ES-I3 (cell line): ENCODE results near the gene FAM131B.

Experiments used
- H3K36me3 ChIP-seq: 2 replicates; pipeline ENCODE4 v1.6.1; 2013; ENCODE audit warnings: mild to moderate bottlenecking, low read length, control low read depth, moderate library complexity; ENCODE audit not compliant: insufficient read depth
- H3K4me1 ChIP-seq: 2 replicates; pipeline ENCODE4 v1.6.1; 2013; ENCODE audit warnings: mild to moderate bottlenecking, control low read depth, low read length; ENCODE audit not compliant: insufficient read depth
- H3K9ac ChIP-seq: 2 replicates; pipeline ENCODE4 v1.6.1; 2013; ENCODE audit warnings: low read depth, mild to moderate bottlenecking, low read length, moderate library complexity
- H3K9me3 ChIP-seq: 2 replicates; pipeline ENCODE4 v1.6.1; 2013; ENCODE audit warnings: mild to moderate bottlenecking, low read length, moderate library complexity; ENCODE audit not compliant: control insufficient read depth, insufficient read depth

FAM131B gene

GRCh38 chr7:143381427-143382125, 19.1 kb upstream of the FAM131B start:
- peaks cover 25% of the 10 kb centered on the region; the same call in 1 of the 2 replicates for H3K4me1 ChIP-seq
- no peaks in the 10 kb centered on the region for H3K9me3 ChIP-seq
- peak overlapping the region; percentile 95 for H3K9ac ChIP-seq
- H3K36me3 ChIP-seq = peaks cover 23% of the 10 kb centered on the region

- Histone ChIP-seq H3K4me1 (peaks cover 25% of the 10 kb centered on the region; the same call in 1 of the 2 replicates), H3K36me3 (peaks cover 23% of the 10 kb centered on the region), H3K9me3 (no peaks in the 10 kb centered on the region), H3K9ac (peak within 1 kb of the TSS; percentile 97)
Measured at GRCh38 chr7:143380646-143381426, 18.3 kb upstream of the FAM131B start, which contains the start of gene ZYX. Gene ZYX (plus strand): TSS chr7:143381345. CDS start chr7:143381572, 227 bp downstream.

GRCh38 chr7:143380260-143380645, 17.7 kb upstream of the FAM131B start:
- peak overlapping the region; percentile 97 for H3K9ac ChIP-seq
- peaks cover 28% of the 10 kb centered on the region for H3K4me1 ChIP-seq
- no peaks in the 10 kb centered on the region for H3K9me3 ChIP-seq
- H3K36me3 ChIP-seq = peaks cover 17% of the 10 kb centered on the region

GRCh38 chr7:143379611-143380259, 17.2 kb upstream of the FAM131B start:
- Histone ChIP-seq H3K36me3 (peaks cover 12% of the 10 kb centered on the region), H3K9ac (peak overlapping the region; percentile 97), H3K4me1 (peaks cover 23% of the 10 kb centered on the region), H3K9me3 (no peaks in the 10 kb centered on the region)

GRCh38 chr7:143376396-143376795, 13.9 kb upstream of the FAM131B start:
- Histone ChIP-seq H3K4me1 (peaks cover 22% of the 10 kb centered on the region), H3K9me3 (no peaks in the 10 kb centered on the region), H3K36me3 (no peaks in the 10 kb centered on the region), H3K9ac (no peak overlapping the region)

- Histone ChIP-seq H3K4me1 (peaks cover 27% of the 10 kb centered on the region), H3K9me3 (no peaks in the 10 kb centered on the region), H3K9ac (no peak overlapping the region), H3K36me3 (no peaks in the 10 kb centered on the region)
Measured at GRCh38 chr7:143375298-143376034, 13.0 kb upstream of the FAM131B start.

- Histone ChIP-seq H3K9me3 (no peaks in the 10 kb centered on the region), H3K9ac (no peak overlapping the region), H3K4me1 (peaks cover 36% of the 10 kb centered on the region)
Measured at GRCh38 chr7:143374561-143374960, 12.0 kb upstream of the FAM131B start.

GRCh38 chr7:143373255-143373794, 10.8 kb upstream of the FAM131B start:
- Histone ChIP-seq H3K9me3 (no peaks in the 10 kb centered on the region), H3K9ac (no peak overlapping the region), H3K4me1 (peaks cover 26% of the 10 kb centered on the region), H3K36me3 (no peaks in the 10 kb centered on the region)

More at GRCh38 chr7:143374561-143374960, 12.0 kb upstream of the FAM131B start:
- H3K36me3 ChIP-seq = no peaks in the 10 kb centered on the region

GRCh38 chr7:143372070-143372469, 9.6 kb upstream of the FAM131B start:
- H3K9me3 ChIP-seq = no peaks in the 10 kb centered on the region
- peaks cover 26% of the 10 kb centered on the region for H3K4me1 ChIP-seq
- H3K36me3 ChIP-seq = no peaks in the 10 kb centered on the region
- no peak overlapping the region for H3K9ac ChIP-seq

GRCh38 chr7:143369678-143370651, 7.5 kb upstream of the FAM131B start:
- Histone ChIP-seq H3K9ac (no peak overlapping the region), H3K36me3 (no peaks in the 10 kb centered on the region), H3K9me3 (no peaks in the 10 kb centered on the region), H3K4me1 (peaks cover 21% of the 10 kb centered on the region)

- Histone ChIP-seq H3K4me1 (peaks cover 21% of the 10 kb centered on the region), H3K9me3 (no peaks in the 10 kb centered on the region), H3K9ac (no peak overlapping the region), H3K36me3 (no peaks in the 10 kb centered on the region)
Measured at GRCh38 chr7:143368387-143368786, 5.9 kb upstream of the FAM131B start.

- H3K9me3 ChIP-seq = no peaks in the 10 kb centered on the region
- no peaks in the 10 kb centered on the region for H3K36me3 ChIP-seq
- H3K4me1 ChIP-seq = peaks cover 21% of the 10 kb centered on the region
- H3K9ac ChIP-seq = no peak overlapping the region
Measured at GRCh38 chr7:143367972-143368371, 5.5 kb upstream of the FAM131B start.
